Measurements from ENCODE around the gene PIEZO2. TPM values are rescaled to one million over a fixed set of nuclear protein-coding genes. Genes with fewer than 3 reads are reported as not detected.

Gene PIEZO2
- total and polyA plus RNA-seq, 11 donors: 0.04 to 4.9 (median 0.20) TPM; not detected in 2

DNA sequence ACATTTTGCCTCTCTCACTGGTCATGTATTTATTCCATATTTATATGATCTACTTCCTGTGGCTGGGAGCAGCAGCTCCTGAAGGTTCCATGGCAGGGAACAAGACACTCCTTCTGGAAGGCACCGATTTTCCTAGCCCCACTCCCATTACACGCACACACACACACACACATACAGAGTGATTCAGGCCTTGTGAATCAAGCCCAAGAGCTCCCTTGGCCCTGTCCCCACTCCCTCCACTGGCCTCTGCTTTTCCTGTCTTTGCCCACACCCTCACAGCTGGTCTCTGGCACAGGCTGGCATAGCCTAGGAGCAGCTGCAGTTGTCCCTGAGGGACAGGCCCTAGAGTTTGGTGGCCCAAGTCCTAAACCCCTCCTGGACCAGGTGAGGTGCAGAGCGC lies 421.9 kb downstream of the PIEZO2 start:
- peak in 1 of 5 donors; percentile 34 for DNase-seq
- H3K4me1 ChIP-seq: no peaks in the 10 kb centered on the region
- no peaks in the 10 kb centered on the region for H3K27me3 ChIP-seq
- 82 to 96% (median 87%) methylated on average over 3 of the region's 3 CpGs for WGBS, 4 donors
- H3K4me3 ChIP-seq: no peak overlapping the region
- no peak for ATAC-seq
- TF ChIP-seq CTCF (IDR thresholded peaks at IDR 0.05): no peak
- no peak for TF ChIP-seq POLR2A (IDR thresholded peaks at IDR 0.05)
- intact Hi-C loops (cut with DNase I): no loop called here
- no peaks in the 10 kb centered on the region for H3K36me3 ChIP-seq
- H3K9me3 ChIP-seq: no peaks in the 10 kb centered on the region
- H3K27ac ChIP-seq: no peak overlapping the region

GRCh38 chr18:10726198-10727068 lies 422.9 kb downstream of the PIEZO2 start:
- ATAC-seq (peak in 3 of 4 donors; percentile 68 to 71 (median 70)), DNase-seq (peak in 1 of 5 donors; percentile 66)
- 41 to 75% (median 57%) methylated on average over 19 to 67 of the region's 67 CpGs for WGBS, 4 donors
- H3K4me1 ChIP-seq: no peaks in the 10 kb centered on the region
- no peaks in the 10 kb centered on the region for H3K27me3 ChIP-seq
- TF ChIP-seq POLR2A (IDR thresholded peaks at IDR 0.05) (no peak), CTCF (IDR thresholded peaks at IDR 0.05) (no peak)
- H3K36me3 ChIP-seq: no peaks in the 10 kb centered on the region
- H3K4me3 ChIP-seq: peak overlapping the region in 6 of 12 donors; percentile 19 to 39 (median 27)
- no peaks in the 10 kb centered on the region for H3K9me3 ChIP-seq
- H3K27ac ChIP-seq: no peak overlapping the region
- intact Hi-C loops (cut with DNase I): no loop called here

- no peak for TF ChIP-seq CTCF (IDR thresholded peaks at IDR 0.05)
- no peak for TF ChIP-seq POLR2A (IDR thresholded peaks at IDR 0.05)
- intact Hi-C loops (cut with DNase I): no loop called here
- no peak overlapping the region for H3K27ac ChIP-seq
- H3K36me3 ChIP-seq: no peaks in the 10 kb centered on the region
- H3K9me3 ChIP-seq: no peaks in the 10 kb centered on the region
- no peaks in the 10 kb centered on the region for H3K4me1 ChIP-seq
- DNase-seq (no peak), ATAC-seq (no peak)
- H3K27me3 ChIP-seq: no peaks in the 10 kb centered on the region
- no peak overlapping the region for H3K4me3 ChIP-seq
- 90 to 97% (median 95%) methylated on average over 11 to 18 of the region's 18 CpGs for WGBS, 4 donors
Observed at GRCh38 chr18:10724666-10725065, 424.7 kb downstream of the PIEZO2 start.

- H3K4me3 ChIP-seq: no peak overlapping the region
- TF ChIP-seq CTCF (IDR thresholded peaks at IDR 0.05) (no peak), POLR2A (IDR thresholded peaks at IDR 0.05) (no peak)
- H3K9me3 ChIP-seq: no peaks in the 10 kb centered on the region
- 71 to 89% (median 72%) methylated on average over 4 of the region's 4 CpGs for WGBS, 4 donors
- H3K27me3 ChIP-seq: no peaks in the 10 kb centered on the region
- ATAC-seq (no peak), DNase-seq (peak in 1 of 5 donors; percentile 48)
- H3K4me1 ChIP-seq: no peaks in the 10 kb centered on the region
- intact Hi-C loops (cut with DNase I): no loop called here
- no peaks in the 10 kb centered on the region for H3K36me3 ChIP-seq
- no peak overlapping the region for H3K27ac ChIP-seq
Observed at GRCh38 chr18:10723496-10723895, 425.9 kb downstream of the PIEZO2 start.

Data from heart left ventricle (tissue), 16 donors.